ENCODE measurements around the gene SUPT7L.

Gene SUPT7L

DNA sequence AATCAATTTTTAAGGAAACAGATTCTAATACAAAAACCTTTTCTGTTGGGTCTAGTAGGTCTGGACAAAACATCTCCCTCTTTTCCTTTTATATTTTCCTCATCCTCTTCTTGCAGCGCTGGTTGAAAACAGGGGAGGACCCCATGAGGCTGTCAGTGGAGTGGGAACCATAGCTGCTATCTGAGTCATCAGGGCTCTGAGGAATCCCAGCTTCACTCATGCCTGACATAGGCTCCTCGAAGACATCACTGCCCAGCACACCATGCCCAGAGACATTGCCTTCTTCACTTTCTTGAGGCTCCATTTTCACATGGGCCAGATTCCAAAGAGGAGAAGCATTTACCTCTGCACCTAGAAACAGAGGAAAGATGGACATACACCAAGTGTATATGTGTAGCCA lies 10.0 kb downstream of the SUPT7L start:
- no peak for DNase-seq
- H3K9me3 ChIP-seq: no peaks in the 10 kb centered on the region
- peaks cover 75 to 99% (median 90%) of the 10 kb centered on the region in 3 donors for H3K36me3 ChIP-seq
- intact Hi-C loops (cut with DNase I; ENCODE audit: low total_unique reads): no loop called here
- H3K4me3 ChIP-seq: no peak overlapping the region
- TF ChIP-seq, protein P1, sequence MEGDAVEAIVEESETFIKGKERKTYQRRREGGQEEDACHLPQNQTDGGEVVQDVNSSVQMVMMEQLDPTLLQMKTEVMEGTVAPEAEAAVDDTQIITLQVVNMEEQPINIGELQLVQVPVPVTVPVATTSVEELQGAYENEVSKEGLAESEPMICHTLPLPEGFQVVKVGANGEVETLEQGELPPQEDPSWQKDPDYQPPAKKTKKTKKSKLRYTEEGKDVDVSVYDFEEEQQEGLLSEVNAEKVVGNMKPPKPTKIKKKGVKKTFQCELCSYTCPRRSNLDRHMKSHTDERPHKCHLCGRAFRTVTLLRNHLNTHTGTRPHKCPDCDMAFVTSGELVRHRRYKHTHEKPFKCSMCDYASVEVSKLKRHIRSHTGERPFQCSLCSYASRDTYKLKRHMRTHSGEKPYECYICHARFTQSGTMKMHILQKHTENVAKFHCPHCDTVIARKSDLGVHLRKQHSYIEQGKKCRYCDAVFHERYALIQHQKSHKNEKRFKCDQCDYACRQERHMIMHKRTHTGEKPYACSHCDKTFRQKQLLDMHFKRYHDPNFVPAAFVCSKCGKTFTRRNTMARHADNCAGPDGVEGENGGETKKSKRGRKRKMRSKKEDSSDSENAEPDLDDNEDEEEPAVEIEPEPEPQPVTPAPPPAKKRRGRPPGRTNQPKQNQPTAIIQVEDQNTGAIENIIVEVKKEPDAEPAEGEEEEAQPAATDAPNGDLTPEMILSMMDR (IDR thresholded peaks at IDR 0.05): no peak
- no peak overlapping the region for H3K27ac ChIP-seq
- no peaks in the 10 kb centered on the region for H3K4me1 ChIP-seq
- H3K27me3 ChIP-seq: no peaks in the 10 kb centered on the region

DNA sequence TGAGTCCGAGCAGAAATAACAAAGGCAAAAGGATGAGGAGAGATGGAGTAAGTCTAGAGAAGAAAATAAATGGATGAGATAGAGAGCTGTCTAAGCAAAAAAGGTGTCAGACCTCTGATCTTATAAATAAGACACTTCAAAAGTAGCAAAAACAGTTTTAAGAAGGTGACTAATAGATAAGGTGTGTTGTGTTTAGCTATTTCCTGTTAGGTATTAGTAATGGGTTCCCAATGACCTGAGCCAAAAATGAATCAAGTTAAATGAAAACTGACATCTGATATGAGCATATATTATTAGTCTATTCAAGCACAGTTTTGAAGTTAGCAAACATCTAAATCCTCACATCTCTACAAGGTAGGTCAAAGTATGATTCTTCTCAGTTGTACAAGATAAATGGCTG lies 10.6 kb downstream of the SUPT7L start:
- Histone ChIP-seq H3K4me1 (no peaks in the 10 kb centered on the region), H3K9me3 (no peaks in the 10 kb centered on the region), H3K27me3 (no peaks in the 10 kb centered on the region), H3K4me3 (no peak overlapping the region), H3K36me3 (peaks cover 80 to 100% (median 97%) of the 10 kb centered on the region in 3 donors), H3K27ac (no peak overlapping the region)
- TF ChIP-seq, protein P1 (IDR thresholded peaks at IDR 0.05): no peak
- intact Hi-C loops (cut with DNase I; ENCODE audit: low total_unique reads): no loop called here
- no peak for DNase-seq

DNA sequence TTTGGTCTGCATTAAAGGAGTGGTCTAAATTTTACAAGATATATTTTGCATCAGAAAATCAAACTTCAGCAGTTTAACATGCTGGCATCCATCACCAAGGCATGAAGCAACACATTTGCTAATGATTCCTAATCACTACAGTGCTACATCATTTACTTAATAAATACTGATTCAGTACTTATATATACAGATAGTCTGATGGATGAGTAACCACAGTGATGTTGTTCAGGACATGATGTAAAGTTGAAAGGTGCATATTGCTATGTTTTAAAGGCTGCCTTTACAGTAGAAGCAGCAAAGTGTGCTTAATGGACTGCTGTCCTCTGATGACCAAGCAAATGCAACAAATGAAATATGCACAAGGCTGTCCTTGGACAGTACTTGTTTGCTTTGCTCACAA lies 11.1 kb downstream of the SUPT7L start:
- no peak overlapping the region for H3K4me3 ChIP-seq
- TF ChIP-seq, protein P1 (IDR thresholded peaks at IDR 0.05): no peak
- H3K36me3 ChIP-seq: peaks cover 80 to 100% (median 98%) of the 10 kb centered on the region in 3 donors
- H3K27ac ChIP-seq: no peak overlapping the region
- intact Hi-C loops (cut with DNase I; ENCODE audit: low total_unique reads): no loop called here
- H3K4me1 ChIP-seq: no peaks in the 10 kb centered on the region
- H3K9me3 ChIP-seq: no peaks in the 10 kb centered on the region
- no peak for DNase-seq
- H3K27me3 ChIP-seq: no peaks in the 10 kb centered on the region

GRCh38 chr2:27651056-27651455 lies 12.4 kb downstream of the SUPT7L start:
- no peaks in the 10 kb centered on the region for H3K9me3 ChIP-seq
- H3K27ac ChIP-seq: no peak overlapping the region
- no peak overlapping the region for H3K4me3 ChIP-seq
- intact Hi-C loops (cut with DNase I; ENCODE audit: low total_unique reads): no loop called here
- DNase-seq: no peak
- peaks cover 75 to 100% (median 98%) of the 10 kb centered on the region in 3 donors for H3K36me3 ChIP-seq
- TF ChIP-seq, protein P1 (IDR thresholded peaks at IDR 0.05): no peak
- H3K4me1 ChIP-seq: no peaks in the 10 kb centered on the region
- H3K27me3 ChIP-seq: no peaks in the 10 kb centered on the region

GRCh38 chr2:27647737-27648136 lies 15.7 kb downstream of the SUPT7L start:
- DNase-seq: no peak
- Histone ChIP-seq H3K27ac (no peak overlapping the region), H3K4me3 (no peak overlapping the region), H3K4me1 (no peaks in the 10 kb centered on the region), H3K27me3 (no peaks in the 10 kb centered on the region), H3K9me3 (no peaks in the 10 kb centered on the region), H3K36me3 (peaks cover 64 to 92% (median 88%) of the 10 kb centered on the region in 3 donors)
- TF ChIP-seq, protein P1 (IDR thresholded peaks at IDR 0.05): no peak
- intact Hi-C loops (cut with DNase I; ENCODE audit: low total_unique reads): no loop called here

- H3K9me3 ChIP-seq: no peaks in the 10 kb centered on the region
- no peak overlapping the region for H3K27ac ChIP-seq
- TF ChIP-seq, protein P1 (IDR thresholded peaks at IDR 0.05): no peak
- peaks cover 64 to 92% (median 87%) of the 10 kb centered on the region in 3 donors for H3K36me3 ChIP-seq
- intact Hi-C loops (cut with DNase I; ENCODE audit: low total_unique reads): no loop called here
- H3K27me3 ChIP-seq: no peaks in the 10 kb centered on the region
- DNase-seq: no peak
- H3K4me1 ChIP-seq: no peaks in the 10 kb centered on the region
- H3K4me3 ChIP-seq: no peak overlapping the region
These were observed 16.1 kb downstream of the SUPT7L start for GRCh38 chr2:27647289-27647688.
